Nephron progenitor cell (in vitro differentiated cells): ENCODE data around the gene XRCC5.

Experiments
- DNase-seq: peaks from one replicate; pipeline ENCODE4 v3.0.0; 2021
- H3K27ac Mint-ChIP-seq: 2 replicates; pipeline ENCODE4 v1.8.0; 2021; ENCODE audit warnings: mild to moderate bottlenecking, moderate library complexity, mixed read lengths
- H3K27me3 Mint-ChIP-seq: 2 replicates; pipeline ENCODE4 v1.8.0; 2021; ENCODE audit warnings: mild to moderate bottlenecking, low read depth, mixed read lengths; ENCODE audit not compliant: poor library complexity
- H3K36me3 Mint-ChIP-seq: 2 replicates; pipeline ENCODE4 v1.8.0; 2021; ENCODE audit warnings: low read depth, mixed read lengths
- H3K4me1 Mint-ChIP-seq: 2 replicates; pipeline ENCODE4 v1.8.0; 2021; ENCODE audit warnings: mixed read lengths
- H3K4me3 Mint-ChIP-seq: 2 replicates; pipeline ENCODE4 v1.8.0; 2021; ENCODE audit warnings: mild to moderate bottlenecking, moderate library complexity, mixed read lengths
- H3K9me3 Mint-ChIP-seq: 2 replicates; pipeline ENCODE4 v1.8.0; 2021; ENCODE audit warnings: mild to moderate bottlenecking, moderate library complexity, mixed read lengths
- TF ChIP-seq, protein P1 (sequence below): fragments of 200-600 bp; sonication (generic); IDR thresholded peaks from 2 replicates; pipeline ENCODE4 v1.5.0; 2021; ENCODE audit warnings: antibody characterized with exemption

XRCC5 gene

DNA sequence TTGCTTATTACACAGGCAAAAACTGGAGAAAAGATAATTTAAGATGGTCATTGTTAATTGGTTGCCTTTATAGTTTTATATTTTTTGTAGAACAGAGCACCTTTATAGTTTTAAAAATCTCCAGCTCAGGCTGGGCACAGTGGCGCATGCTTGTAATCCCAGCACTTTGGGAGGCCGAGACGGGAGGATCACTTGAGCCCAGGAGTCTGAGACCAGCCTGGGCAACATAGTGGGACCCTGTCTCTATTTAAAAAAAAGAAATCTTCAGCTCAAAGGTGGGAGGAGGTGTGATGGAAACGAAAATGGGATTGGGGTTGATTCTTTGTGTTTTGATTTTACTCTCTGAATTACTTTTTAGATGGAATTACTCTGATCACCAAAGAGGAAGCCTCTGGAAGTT is 85.4 kb downstream of the XRCC5 start:
- H3K9me3 Mint-ChIP-seq: no peaks in the 10 kb centered on the region
- H3K36me3 Mint-ChIP-seq: peaks cover 82% of the 10 kb centered on the region
- no peak for DNase-seq
- H3K27me3 Mint-ChIP-seq: no peaks in the 10 kb centered on the region
- H3K4me1 Mint-ChIP-seq: no peaks in the 10 kb centered on the region
- H3K4me3 Mint-ChIP-seq: no peak overlapping the region
- TF ChIP-seq, protein P1, sequence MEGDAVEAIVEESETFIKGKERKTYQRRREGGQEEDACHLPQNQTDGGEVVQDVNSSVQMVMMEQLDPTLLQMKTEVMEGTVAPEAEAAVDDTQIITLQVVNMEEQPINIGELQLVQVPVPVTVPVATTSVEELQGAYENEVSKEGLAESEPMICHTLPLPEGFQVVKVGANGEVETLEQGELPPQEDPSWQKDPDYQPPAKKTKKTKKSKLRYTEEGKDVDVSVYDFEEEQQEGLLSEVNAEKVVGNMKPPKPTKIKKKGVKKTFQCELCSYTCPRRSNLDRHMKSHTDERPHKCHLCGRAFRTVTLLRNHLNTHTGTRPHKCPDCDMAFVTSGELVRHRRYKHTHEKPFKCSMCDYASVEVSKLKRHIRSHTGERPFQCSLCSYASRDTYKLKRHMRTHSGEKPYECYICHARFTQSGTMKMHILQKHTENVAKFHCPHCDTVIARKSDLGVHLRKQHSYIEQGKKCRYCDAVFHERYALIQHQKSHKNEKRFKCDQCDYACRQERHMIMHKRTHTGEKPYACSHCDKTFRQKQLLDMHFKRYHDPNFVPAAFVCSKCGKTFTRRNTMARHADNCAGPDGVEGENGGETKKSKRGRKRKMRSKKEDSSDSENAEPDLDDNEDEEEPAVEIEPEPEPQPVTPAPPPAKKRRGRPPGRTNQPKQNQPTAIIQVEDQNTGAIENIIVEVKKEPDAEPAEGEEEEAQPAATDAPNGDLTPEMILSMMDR: no peak
- no peak overlapping the region for H3K27ac Mint-ChIP-seq

DNA sequence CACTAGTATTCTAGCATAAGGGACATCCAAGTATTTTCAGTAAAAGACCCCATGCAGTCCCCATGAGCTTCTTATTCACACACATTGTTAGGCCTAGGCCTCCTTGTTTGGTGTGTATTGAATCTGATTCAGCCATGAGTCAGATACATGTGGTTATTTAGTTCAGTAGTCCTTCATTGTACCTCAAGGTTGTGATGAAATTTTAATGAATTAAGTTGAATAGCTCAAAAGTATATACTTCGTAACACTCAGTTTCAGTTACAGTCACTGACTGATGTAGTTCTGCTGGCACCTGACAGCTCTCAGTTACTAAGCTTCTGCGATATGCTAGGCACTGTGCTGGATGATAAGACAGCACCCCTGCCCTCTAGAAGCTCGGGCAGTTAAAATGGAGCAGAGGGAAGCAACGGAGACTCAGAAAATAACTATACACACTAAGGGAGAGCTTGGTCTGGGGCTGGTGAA is 86.4 kb downstream of the XRCC5 start:
- Mint-ChIP-seq H3K4me1 (no peaks in the 10 kb centered on the region), H3K4me3 (no peak overlapping the region), H3K27me3 (no peaks in the 10 kb centered on the region), H3K36me3 (peaks cover 84% of the 10 kb centered on the region), H3K27ac (no peak overlapping the region), H3K9me3 (no peaks in the 10 kb centered on the region)
- TF ChIP-seq, protein P1: no peak
- DNase-seq: no peak

DNA sequence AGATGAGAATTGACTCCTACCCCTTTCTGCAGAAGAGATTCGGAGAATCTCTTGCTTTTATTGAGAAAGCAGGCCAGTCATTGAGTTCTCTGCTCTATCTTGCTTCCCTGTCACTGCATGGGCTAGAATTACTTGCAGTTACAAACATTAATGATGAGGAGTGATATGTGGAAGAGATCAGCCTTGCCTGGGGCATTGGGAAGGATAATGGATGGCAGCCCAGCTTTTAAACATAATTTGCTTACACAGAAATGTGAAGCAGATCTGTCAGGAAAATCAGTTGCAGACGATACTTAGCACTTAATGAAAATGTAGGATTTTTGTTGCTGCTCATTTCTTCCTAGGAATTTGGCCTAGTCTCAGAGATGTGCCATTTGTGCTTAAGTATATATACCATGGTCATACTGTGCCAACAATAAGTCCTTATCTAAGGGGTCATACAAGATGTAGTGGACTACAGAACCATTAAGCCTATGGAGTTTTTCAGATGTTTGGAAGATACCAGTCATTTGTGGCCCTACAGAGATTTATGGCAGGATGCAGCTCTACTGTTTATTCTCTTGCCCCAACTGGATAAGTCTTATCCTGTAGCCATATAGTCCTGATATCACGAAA is 92.7 kb downstream of the XRCC5 start:
- Mint-ChIP-seq H3K4me3 (no peak overlapping the region), H3K9me3 (no peaks in the 10 kb centered on the region), H3K36me3 (peaks cover 95% of the 10 kb centered on the region), H3K4me1 (peaks cover 26% of the 10 kb centered on the region), H3K27ac (no peak overlapping the region), H3K27me3 (no peaks in the 10 kb centered on the region)
- TF ChIP-seq, protein P1: no peak
- no peak for DNase-seq

DNA sequence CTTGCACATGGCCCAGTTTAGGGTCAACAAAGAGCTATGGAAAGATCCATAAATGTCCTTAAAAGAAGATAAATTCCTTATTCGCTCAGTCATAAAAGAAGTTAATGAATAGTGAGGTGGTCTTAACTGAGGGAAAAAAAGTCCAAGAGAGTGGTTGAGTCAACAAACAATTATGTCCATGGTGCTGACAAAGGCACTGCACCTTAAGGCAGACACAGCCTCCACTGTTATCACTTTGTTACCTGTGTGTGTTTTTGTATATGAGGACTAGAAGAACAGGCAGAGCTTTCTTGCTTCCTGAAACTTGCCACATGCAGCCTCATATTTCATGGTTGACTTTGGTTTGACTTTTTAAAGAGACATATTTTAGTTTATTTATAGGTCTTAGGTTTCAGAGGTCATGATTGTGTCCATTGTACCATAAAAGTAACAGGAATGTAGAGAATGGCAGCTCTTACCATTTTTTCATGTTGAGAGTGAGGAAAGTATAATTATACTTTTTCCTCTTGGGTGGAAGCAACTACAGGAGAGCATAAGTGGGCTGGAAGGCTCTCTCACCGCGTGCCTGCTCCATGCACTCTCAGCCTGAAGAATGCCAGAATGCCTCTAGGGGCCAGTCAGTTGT is 93.6 kb downstream of the XRCC5 start:
- H3K9me3 Mint-ChIP-seq: no peaks in the 10 kb centered on the region
- TF ChIP-seq, protein P1: no peak
- no peak overlapping the region for H3K4me3 Mint-ChIP-seq
- H3K4me1 Mint-ChIP-seq: peaks cover 35% of the 10 kb centered on the region
- no peak for DNase-seq
- peak overlapping the region; percentile 75 for H3K27ac Mint-ChIP-seq
- H3K36me3 Mint-ChIP-seq: peaks cover 95% of the 10 kb centered on the region
- no peaks in the 10 kb centered on the region for H3K27me3 Mint-ChIP-seq

DNA sequence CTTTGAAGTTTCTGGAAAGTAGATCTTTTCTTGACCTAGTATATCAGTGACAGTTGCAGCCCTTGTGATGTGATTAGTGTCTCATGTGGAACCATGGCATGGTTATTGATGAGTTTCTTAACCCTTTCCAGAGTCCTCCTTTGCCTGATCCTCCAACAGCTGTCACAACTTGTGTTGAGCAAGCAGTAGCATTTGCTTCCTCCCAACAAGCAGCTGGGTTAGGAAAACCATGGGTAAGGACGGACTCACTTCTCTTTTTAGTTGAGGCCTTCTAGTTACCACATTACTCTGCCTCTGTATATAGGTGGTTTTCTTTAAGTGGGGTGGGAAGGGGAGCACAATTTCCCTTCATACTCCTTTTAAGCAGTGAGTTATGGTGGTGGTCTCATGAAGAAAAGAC is 96.3 kb downstream of the XRCC5 start:
- H3K36me3 Mint-ChIP-seq: peaks cover 78% of the 10 kb centered on the region
- no peak overlapping the region for H3K27ac Mint-ChIP-seq
- TF ChIP-seq, protein P1: no peak
- no peak overlapping the region for H3K4me3 Mint-ChIP-seq
- no peaks in the 10 kb centered on the region for H3K9me3 Mint-ChIP-seq
- peaks cover 60% of the 10 kb centered on the region for H3K4me1 Mint-ChIP-seq
- DNase-seq: no peak
- no peaks in the 10 kb centered on the region for H3K27me3 Mint-ChIP-seq
